ENCODE results near the gene WIPI1. TPM values are rescaled to one million over a fixed set of nuclear protein-coding genes. Genes with fewer than 3 reads are reported as not detected.
A peak's percentile ranks its signal among the peaks of the same experiment; 100 is the strongest.
"Not testable (repeated sequence)": the region's sequence is repeated elsewhere in the genome, so short reads cannot be mapped to it uniquely, and the experiment has no call there.

Gene WIPI1
- total RNA-seq, 2 donors from 2014 or later: 8.6 to 25.6 TPM

DNA sequence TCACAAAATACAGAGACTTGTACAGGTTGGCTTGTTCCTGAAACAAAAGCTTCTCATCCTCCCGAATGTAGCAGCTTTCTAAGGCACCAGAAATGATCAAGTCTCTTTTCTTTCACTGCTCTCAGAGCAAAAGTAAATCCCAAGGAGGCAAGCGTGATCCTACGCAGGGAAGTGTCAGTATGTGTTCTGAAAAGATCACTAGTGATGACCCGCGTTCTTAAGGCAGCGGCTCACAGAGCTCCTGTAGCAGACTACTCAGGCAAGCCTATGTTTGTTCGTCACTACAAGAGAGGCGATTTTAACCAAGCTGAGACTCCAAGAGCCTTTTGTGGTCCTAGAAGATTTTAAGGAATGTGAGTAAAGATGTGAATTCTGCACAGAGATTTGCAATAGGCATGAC lies 34.5 kb downstream of the WIPI1 start:
- Mint-ChIP-seq H3K9me3 (no peaks in the 10 kb centered on the region), H3K27ac (peak overlapping the region; percentile 17), H3K27me3 (no peaks in the 10 kb centered on the region), H3K36me3 (ENCODE audit: low read depth) (peaks cover 15% of the 10 kb centered on the region), H3K4me1 (no peaks in the 10 kb centered on the region), H3K4me3 (no peak overlapping the region)
- ATAC-seq (replicated peaks): no peak

DNA sequence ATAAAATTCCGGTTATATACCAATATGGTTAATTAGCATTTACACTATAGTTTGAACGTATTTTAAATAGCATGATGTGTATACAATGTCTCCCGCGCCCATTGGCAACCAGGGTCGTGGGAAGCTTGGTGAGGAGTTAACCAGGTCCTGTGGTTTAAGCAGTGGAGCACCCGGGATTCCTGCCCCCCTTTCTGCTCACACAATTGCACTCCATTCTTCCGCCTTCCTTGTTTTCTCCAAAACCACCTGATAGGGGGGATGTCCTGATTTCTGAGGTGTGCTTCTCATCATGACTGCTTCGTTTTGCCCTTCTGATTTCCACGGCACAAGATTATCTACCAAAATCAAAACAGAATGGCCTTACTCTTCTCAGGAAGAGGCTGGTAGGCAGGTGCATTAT lies 35.8 kb downstream of the WIPI1 start:
- Mint-ChIP-seq H3K4me3 (no peak overlapping the region), H3K36me3 (ENCODE audit: low read depth) (peaks cover 15% of the 10 kb centered on the region), H3K9me3 (peaks cover 4% of the 10 kb centered on the region), H3K4me1 (no peaks in the 10 kb centered on the region), H3K27ac (no peak overlapping the region), H3K27me3 (no peaks in the 10 kb centered on the region)
- no peak for ATAC-seq (replicated peaks)

DNA sequence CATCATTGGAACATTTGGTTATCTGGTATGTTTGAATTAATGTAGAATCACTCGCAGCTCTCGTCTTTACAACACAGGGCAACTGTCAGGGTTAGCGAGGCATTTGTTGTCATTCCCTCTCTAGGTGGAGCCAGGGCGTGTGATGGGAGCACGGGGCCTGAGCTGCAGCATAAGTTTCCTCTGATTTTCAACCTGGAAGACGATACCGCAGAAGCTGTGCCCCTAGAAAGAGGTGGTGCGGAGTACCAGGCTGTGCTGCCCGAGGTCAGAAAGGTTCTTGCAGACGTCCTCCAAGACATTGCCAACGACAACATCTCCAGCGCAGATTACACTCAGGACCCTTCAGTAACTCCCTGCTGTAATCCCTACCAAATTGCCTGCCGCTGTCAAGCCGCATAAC lies 37.2 kb downstream of the WIPI1 start:
- no peak for ATAC-seq (replicated peaks)
- peaks cover 1% of the 10 kb centered on the region for H3K4me1 Mint-ChIP-seq
- peaks cover 15% of the 10 kb centered on the region for H3K36me3 Mint-ChIP-seq (ENCODE audit: low read depth)

DNA sequence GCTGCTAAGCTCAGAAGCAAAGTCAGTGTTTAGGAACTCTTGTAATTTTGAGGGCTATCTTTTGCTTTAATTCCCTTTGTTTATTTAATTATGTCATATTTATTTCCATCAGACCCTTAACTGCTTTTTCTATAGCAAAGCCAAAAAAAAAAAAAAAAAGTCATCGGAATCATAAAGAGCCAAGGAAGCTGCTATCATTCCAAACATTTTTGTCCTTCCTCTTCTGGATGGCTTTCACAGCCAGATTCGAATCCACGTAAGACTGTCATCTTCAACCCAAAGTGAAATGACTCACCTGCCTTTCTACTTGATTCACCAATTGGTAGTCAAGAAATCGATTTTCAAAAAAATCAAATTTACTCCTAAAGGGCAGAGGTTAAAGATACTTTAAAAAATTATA lies 38.4 kb downstream of the WIPI1 start:
- peaks cover 15% of the 10 kb centered on the region for H3K36me3 Mint-ChIP-seq (ENCODE audit: low read depth)

More for the DNA sequence above, 37.2 kb downstream of the WIPI1 start:
- peaks cover 5% of the 10 kb centered on the region for H3K9me3 Mint-ChIP-seq
- no peak overlapping the region for H3K4me3 Mint-ChIP-seq
- no peaks in the 10 kb centered on the region for H3K27me3 Mint-ChIP-seq
- no peak overlapping the region for H3K27ac Mint-ChIP-seq

DNA sequence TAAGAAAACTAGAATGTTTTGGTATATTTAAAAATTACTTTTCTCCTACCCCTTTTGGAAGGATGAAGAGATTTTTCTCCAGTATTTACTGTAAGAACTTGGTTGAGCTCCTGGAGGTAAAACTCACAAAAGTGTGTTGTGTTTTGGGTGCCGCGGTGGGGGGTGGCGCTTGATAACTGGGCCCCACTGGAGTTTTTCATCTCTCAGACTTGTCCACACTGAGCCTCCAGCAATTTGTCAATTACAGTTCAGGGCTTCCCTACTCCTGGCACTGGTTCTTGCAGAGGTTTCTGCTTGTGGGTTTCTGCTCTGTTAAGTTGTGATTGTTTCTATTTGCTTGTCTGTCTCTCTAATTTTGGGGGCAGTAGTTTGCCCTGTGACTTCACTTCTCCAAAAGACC lies 40.0 kb downstream of the WIPI1 start:
- no peak for ATAC-seq (replicated peaks)
- H3K27me3 Mint-ChIP-seq: no peaks in the 10 kb centered on the region
- no peak overlapping the region for H3K27ac Mint-ChIP-seq
- peaks cover 5% of the 10 kb centered on the region for H3K9me3 Mint-ChIP-seq
- no peak overlapping the region for H3K4me3 Mint-ChIP-seq
- H3K36me3 Mint-ChIP-seq (ENCODE audit: low read depth): peaks cover 15% of the 10 kb centered on the region
- H3K4me1 Mint-ChIP-seq: peaks cover 15% of the 10 kb centered on the region

More for the DNA sequence above, 38.4 kb downstream of the WIPI1 start:
- no peak for ATAC-seq (replicated peaks)
- H3K9me3 Mint-ChIP-seq: peaks cover 5% of the 10 kb centered on the region
- H3K4me3 Mint-ChIP-seq: no peak overlapping the region
- H3K4me1 Mint-ChIP-seq: peaks cover 13% of the 10 kb centered on the region
- no peaks in the 10 kb centered on the region for H3K27me3 Mint-ChIP-seq
- no peak overlapping the region for H3K27ac Mint-ChIP-seq

DNA sequence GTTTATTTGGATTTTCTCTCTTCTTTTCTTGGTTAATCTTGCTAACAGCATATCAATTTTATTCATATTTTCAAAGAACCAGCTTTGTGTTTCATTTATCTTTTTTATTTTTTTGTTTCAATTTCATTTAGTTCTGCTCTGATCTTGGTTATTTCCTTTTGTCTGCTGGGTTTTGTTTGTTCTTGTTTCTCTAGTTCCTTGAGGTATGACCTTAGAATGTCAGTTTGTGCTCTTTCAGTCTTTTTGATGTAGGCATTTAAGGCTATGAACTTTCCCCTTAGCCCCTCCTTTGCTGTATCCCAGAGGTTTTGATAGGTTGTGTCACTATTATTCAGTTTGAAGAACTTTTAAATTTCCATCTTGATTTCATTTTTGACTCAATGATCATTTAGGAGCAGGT lies 42.4 kb downstream of the WIPI1 start:
- H3K27me3 Mint-ChIP-seq; ATAC-seq (replicated peaks); H3K36me3 Mint-ChIP-seq (ENCODE audit: low read depth); H3K9me3 Mint-ChIP-seq: not testable (repeated sequence)
- peak overlapping the region; percentile 95 for H3K4me3 Mint-ChIP-seq
- peaks cover 15% of the 10 kb centered on the region for H3K4me1 Mint-ChIP-seq
- peak overlapping the region; percentile 82 for H3K27ac Mint-ChIP-seq

DNA sequence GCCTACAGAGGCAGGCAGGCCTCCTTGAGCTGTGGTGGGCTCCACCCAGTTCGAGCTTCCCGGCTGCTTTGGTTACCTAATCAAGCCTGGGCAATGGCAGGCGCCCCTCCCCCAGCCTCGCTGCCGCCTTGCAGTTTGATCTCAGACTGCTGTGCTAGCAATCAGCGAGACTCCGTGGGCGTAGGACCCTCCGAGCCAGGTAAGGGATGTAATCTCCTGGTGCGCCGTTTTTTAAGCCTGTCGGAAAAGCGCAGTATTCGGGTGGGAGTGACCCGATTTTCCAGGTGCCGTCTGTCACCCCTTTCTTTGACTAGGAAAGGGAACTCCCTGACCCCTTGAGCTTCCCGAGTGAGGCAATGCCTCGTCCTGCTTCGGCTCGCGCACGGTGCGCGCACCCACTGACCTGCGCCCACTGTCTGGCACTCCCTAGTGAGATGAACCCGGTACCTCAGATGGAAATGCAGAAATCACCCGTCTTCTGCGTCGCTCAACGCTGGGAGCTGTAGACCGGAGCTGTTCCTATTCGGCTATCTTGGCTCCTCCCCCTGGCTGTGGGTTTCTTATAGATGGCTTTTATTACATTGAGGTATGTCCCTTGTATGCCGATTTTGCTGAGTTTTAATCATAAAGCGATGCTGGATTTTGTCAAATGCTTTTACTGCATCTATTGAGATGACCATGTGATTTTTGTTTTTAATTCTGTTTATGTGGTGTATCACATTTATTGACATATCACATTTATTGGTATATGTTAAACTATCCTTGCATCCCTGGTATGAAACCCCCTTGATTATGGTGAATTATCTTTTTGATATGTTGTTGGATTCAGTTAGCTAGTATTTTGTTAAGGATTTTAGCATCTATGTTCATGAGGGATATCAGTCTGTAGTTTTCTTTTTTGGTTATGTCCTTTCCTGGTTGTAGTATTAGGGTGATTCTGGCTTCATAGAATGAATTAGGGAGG lies 43.4 kb downstream of the WIPI1 start:
- H3K36me3 Mint-ChIP-seq (ENCODE audit: low read depth): not testable (repeated sequence)

DNA sequence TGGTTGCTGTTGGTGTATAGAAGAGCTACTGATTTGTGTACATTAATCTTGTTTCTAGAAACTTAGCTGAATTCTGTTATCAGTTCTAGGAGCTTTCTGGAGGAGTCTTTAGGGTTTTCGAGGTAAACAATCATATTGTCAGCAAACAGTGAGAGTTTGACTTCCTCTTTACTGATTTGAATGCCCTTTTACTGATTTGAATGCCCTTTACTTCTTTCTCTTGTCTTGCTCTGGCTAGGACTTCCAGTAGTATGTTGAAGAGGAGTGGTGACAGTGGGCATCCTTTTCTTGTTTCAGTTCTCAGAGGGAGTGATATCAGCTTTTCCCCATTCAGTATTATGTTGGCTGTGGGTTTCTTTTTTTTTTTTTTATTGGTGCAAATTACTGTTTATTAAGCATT lies 49.6 kb downstream of the WIPI1 start:
- not testable (repeated sequence) for H3K4me3 Mint-ChIP-seq; ATAC-seq (replicated peaks); H3K27me3 Mint-ChIP-seq; H3K27ac Mint-ChIP-seq; H3K36me3 Mint-ChIP-seq (ENCODE audit: low read depth); H3K9me3 Mint-ChIP-seq; H3K4me1 Mint-ChIP-seq

More for the DNA sequence above, 43.4 kb downstream of the WIPI1 start:
- Mint-ChIP-seq H3K4me1 (peaks cover 15% of the 10 kb centered on the region), H3K4me3 (peak overlapping the region; percentile 95), H3K27ac (peak overlapping the region; percentile 82)
- ATAC-seq (replicated peaks): peak; percentile 82
- not testable (repeated sequence) for H3K27me3 Mint-ChIP-seq, H3K9me3 Mint-ChIP-seq

DNA sequence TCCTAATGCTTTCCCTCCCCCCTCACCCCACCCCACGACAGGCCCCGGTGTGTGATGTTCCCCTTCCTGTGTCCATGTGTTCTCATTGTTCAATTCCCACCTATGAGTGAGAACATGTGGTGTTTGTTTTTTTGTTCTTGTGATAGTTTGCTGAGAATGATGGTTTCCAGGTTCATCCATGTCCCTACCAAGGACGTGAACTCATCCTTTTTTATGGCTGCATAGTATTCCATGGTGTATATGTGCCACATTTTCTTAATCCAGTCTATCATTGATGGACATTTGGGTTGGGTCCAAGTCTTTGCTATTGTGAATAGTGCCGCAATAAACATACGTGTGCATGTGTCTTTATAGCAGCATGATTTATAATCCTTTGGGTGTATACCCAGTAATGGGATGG lies 53.5 kb downstream of the WIPI1 start:
- ATAC-seq (replicated peaks); H3K27ac Mint-ChIP-seq; H3K4me3 Mint-ChIP-seq; H3K36me3 Mint-ChIP-seq (ENCODE audit: low read depth); H3K27me3 Mint-ChIP-seq; H3K9me3 Mint-ChIP-seq: not testable (repeated sequence)
- H3K4me1 Mint-ChIP-seq: peaks cover 16% of the 10 kb centered on the region

DNA sequence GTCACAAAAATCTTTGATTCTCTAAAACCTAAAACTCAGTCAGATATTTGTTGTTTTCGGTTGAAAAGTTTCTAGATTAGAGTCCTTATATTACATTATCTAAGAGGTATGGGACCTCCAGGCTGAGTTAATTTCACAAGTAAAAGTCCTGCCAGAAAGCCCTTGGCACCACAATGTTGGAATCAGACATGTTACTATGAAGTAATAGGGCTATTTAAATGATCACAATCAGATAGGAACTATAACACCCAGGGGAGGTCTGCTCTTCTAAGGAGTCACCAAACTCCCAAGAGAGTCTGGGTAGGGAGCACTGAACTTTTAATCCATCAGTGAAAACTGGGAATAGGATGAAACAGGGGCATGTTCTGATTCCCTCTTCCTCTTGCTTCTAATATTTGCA lies 54.2 kb downstream of the WIPI1 start:
- no peaks in the 10 kb centered on the region for H3K27me3 Mint-ChIP-seq
- H3K4me3 Mint-ChIP-seq: no peak overlapping the region
- peaks cover 5% of the 10 kb centered on the region for H3K36me3 Mint-ChIP-seq (ENCODE audit: low read depth)
- no peaks in the 10 kb centered on the region for H3K9me3 Mint-ChIP-seq
- no peak for ATAC-seq (replicated peaks)
- H3K27ac Mint-ChIP-seq: no peak overlapping the region
- peaks cover 19% of the 10 kb centered on the region for H3K4me1 Mint-ChIP-seq

DNA sequence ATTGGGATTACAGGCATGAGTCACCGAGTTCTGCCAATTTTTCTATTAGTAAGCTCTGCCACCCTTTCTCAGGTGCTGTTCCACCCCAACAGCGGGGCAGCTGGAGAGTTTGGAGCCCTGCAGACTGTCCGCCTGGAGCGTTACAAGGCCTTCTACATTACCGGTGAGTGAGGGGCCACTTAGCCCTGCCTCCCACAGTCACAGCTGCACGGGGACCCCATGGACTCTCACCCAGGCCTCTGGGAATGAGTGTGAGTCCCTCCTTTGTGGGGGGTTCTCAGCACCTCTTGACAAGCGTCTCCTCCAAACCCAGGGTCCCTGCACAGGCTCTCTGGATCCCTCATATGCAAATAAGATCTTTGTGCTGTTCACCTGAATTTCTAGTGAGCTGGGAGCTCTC lies 56.0 kb downstream of the WIPI1 start:
- no peak for ATAC-seq (replicated peaks)
- Mint-ChIP-seq H3K27me3 (no peaks in the 10 kb centered on the region), H3K4me1 (peaks cover 26% of the 10 kb centered on the region), H3K9me3 (no peaks in the 10 kb centered on the region), H3K36me3 (ENCODE audit: low read depth) (peaks cover 5% of the 10 kb centered on the region), H3K4me3 (no peak overlapping the region), H3K27ac (peak overlapping the region; percentile 47)

DNA sequence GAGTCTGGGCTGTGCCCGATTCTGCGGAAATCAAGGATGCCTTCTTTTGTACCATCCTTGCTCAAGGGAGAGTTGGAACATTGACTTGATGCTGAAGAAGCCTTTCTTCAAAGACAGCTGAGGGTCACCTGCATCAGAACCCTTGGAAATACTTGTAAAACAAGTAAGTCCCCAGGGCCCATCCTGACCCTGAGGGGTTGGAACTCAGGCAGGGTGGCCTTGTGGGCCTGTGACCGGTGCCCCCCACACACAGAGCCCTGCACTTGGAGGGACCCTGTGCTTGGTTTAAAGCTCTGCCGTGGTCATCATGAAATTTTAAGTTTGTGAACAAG lies 56.9 kb downstream of the WIPI1 start:
- Mint-ChIP-seq H3K4me1 (peaks cover 26% of the 10 kb centered on the region), H3K36me3 (ENCODE audit: low read depth) (peaks cover 5% of the 10 kb centered on the region), H3K27ac (peak overlapping the region; percentile 47), H3K27me3 (no peaks in the 10 kb centered on the region), H3K9me3 (no peaks in the 10 kb centered on the region), H3K4me3 (peak overlapping the region; percentile 64)
- ATAC-seq (replicated peaks): no peak

DNA sequence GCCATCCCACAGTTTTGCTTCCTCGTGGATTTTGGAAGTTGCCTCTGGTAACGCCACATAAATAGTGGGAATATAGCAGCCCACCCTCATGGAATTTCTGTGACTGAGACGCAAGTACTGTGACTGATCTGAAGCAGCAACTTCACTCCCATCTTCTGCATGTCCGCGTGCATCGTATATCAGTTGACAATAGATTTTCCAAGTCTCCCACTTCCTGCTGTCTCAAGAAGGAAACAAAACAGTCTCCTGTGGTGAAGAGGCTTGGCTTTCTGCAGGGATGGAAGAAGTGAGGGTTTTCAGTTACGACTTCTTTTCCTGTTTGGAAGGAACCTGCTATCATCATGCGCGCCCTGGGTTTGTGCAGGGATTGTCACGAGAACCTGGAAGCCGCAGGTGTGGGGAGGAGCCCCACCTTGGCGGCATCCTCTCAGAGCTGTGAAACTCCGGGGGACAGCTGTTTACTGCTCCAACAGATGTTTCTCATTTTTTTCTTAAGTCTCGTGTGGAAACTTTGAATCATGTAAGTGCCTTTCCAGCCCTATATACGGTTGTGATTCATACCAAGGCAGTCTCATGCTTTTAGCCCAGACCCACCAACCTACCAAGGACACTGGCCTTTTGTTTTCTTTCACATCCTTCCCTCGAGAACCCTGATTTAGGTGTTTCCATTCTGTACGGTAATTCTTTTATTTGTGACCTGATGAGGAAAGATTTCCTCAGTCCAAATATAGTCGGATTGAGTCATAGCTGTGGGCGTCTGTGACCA lies 57.5 kb downstream of the WIPI1 start:
- H3K27ac Mint-ChIP-seq: peak overlapping the region; percentile 47
- H3K4me3 Mint-ChIP-seq: peak overlapping the region; percentile 64
- H3K4me1 Mint-ChIP-seq: peaks cover 26% of the 10 kb centered on the region
- no peaks in the 10 kb centered on the region for H3K27me3 Mint-ChIP-seq
- ATAC-seq (replicated peaks): peak; percentile 89
- H3K9me3 Mint-ChIP-seq: peaks cover under 1% of the 10 kb centered on the region
- peaks cover 5% of the 10 kb centered on the region for H3K36me3 Mint-ChIP-seq (ENCODE audit: low read depth)

DNA sequence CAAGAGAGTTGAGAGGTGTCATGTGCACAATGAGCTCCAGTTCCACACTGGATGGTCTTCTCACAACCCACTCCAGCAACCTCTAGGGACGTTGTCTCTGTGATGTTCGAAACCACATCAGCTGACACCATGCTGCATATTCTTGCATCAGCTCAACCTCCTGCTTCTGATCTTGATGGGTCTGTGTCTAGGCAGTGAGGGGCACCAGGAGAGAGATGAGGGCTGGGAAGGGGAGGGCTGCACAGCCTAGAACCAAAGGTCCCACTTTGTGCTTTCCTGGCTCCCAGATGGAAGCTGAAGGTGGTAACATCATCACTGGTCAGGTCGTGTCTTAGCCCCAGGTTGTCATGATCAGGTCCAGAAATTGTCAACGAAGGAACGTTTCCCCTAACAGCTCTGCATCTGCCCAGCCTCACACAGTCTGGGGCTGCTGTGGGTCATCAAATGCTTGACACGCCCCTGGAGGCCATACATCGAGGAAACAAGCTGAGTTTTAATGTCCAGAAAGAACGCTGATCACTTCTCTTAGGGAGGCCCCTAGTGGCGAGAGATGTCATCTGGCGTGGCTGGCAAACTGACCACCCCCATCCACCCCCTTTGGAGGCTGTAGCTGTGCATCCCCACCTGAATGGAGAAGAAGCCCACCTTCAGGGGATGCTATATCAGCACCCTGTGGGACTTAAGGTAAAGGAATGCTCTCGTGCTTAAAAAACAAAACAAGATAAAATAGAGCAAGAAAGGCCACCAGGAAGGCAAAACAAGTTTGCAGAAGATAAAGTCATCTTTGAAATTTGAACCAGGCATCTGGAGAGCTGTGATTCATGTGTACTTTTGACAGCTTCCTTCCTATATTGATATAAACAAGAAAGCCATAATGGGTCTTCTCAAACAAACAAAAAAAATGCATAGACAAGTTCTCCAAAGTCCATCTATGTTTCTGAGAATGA lies 58.3 kb downstream of the WIPI1 start:
- Mint-ChIP-seq H3K36me3 (ENCODE audit: low read depth) (peaks cover 5% of the 10 kb centered on the region), H3K27me3 (no peaks in the 10 kb centered on the region), H3K27ac (peak overlapping the region; percentile 47), H3K4me3 (peak overlapping the region; percentile 64), H3K4me1 (peaks cover 26% of the 10 kb centered on the region), H3K9me3 (peaks cover 4% of the 10 kb centered on the region)
- peak; percentile 38 for ATAC-seq (replicated peaks)

Data from activated T-helper 17 cell treated with anti-CD3 and anti-CD28 coated beads, Interleukin-2, amount 50 U/mL, for 72 hours (primary cell).